SK-N-SH treated with all-trans-retinoic acid at 6 μM for 48 hours (cell line): ENCODE results near the gene RAB2B.
A peak's percentile ranks its signal among the peaks of the same experiment; 100 is the strongest.

Source experiments
- ATAC-seq: fragments of 200-7000 bp; cut with Tn5 transposase; 3 replicates; pipeline ENCODE4 v1.9.1; 2020; ENCODE audit warnings: mild to moderate bottlenecking, moderate library complexity
- ARNTL ChIP-seq: fragments of 450-650 bp; formaldehyde crosslinking; IDR thresholded peaks from 2 replicates; pipeline ENCODE4 v1.5.0; 2020; ENCODE audit warnings: low read depth, mild to moderate bottlenecking, moderate library complexity, borderline replicate concordance
- BACH2 ChIP-seq: fragments of 250-450 bp; sonication (Bioruptor Pico); IDR thresholded peaks from 2 replicates; pipeline ENCODE4 v1.9.0; 2021; ENCODE audit warnings: mild to moderate bottlenecking, borderline replicate concordance
- CSDC2 ChIP-seq: fragments of 250-450 bp; sonication (Bioruptor Pico); IDR thresholded peaks from 2 replicates; pipeline ENCODE4 v1.5.0; 2020; ENCODE audit warnings: mild to moderate bottlenecking, moderate library complexity
- CSRNP3 ChIP-seq: fragments of 250-450 bp; sonication (Bioruptor Pico); IDR thresholded peaks from 2 replicates; pipeline ENCODE4 v1.5.1; 2021; ENCODE audit warnings: mild to moderate bottlenecking, moderate library complexity
- GLIS3 ChIP-seq: fragments of 250-450 bp; sonication (Bioruptor Pico); IDR thresholded peaks from 2 replicates; pipeline ENCODE4 v1.5.0; 2020; ENCODE audit warnings: mild to moderate bottlenecking, moderate library complexity
- ISL1 ChIP-seq: fragments of 250-450 bp; sonication (Bioruptor Pico); IDR thresholded peaks from 2 replicates; pipeline ENCODE4 v2.1.2; 2022; ENCODE audit warnings: mild to moderate bottlenecking, moderate library complexity
- OSR1 ChIP-seq: fragments of 250-450 bp; sonication (Bioruptor Pico); IDR thresholded peaks from 2 replicates; pipeline ENCODE4 v1.8.0; 2022; ENCODE audit warnings: moderate library complexity, mild to moderate bottlenecking, inconsistent platforms
- PATZ1 ChIP-seq: fragments of 250-450 bp; sonication (Bioruptor Pico); IDR thresholded peaks from 2 replicates; pipeline ENCODE4 v1.8.0; 2020; ENCODE audit warnings: mild to moderate bottlenecking, moderate library complexity, borderline replicate concordance
- POU6F1 ChIP-seq: fragments of 250-450 bp; sonication (Bioruptor Pico); IDR thresholded peaks from 2 replicates; pipeline ENCODE4 v1.8.0; 2021; ENCODE audit warnings: low read depth, mild to moderate bottlenecking, moderate library complexity, borderline replicate concordance
- PPARA ChIP-seq: fragments of 250-450 bp; sonication (Bioruptor Pico); IDR thresholded peaks from 2 replicates; pipeline ENCODE4 v1.5.0; 2020; ENCODE audit warnings: mild to moderate bottlenecking, borderline replicate concordance
- RARB ChIP-seq: fragments of 250-450 bp; sonication (Bioruptor Pico); IDR thresholded peaks from 2 replicates; pipeline ENCODE4 v1.8.0; 2021; ENCODE audit warnings: mild to moderate bottlenecking, moderate library complexity
- SNAI2 ChIP-seq: fragments of 250-450 bp; sonication (Bioruptor Pico); IDR thresholded peaks from 2 replicates; pipeline ENCODE4 v1.5.0; 2020; ENCODE audit warnings: mild to moderate bottlenecking, moderate library complexity
- TCF4 ChIP-seq: fragments of 250-450 bp; sonication (Bioruptor Pico); IDR thresholded peaks from 2 replicates; pipeline ENCODE4 v1.8.0; 2021; ENCODE audit warnings: mild to moderate bottlenecking, moderate library complexity, borderline replicate concordance
- TSHZ2 ChIP-seq: fragments of 250-450 bp; sonication (Bioruptor Pico); IDR thresholded peaks from 2 replicates; pipeline ENCODE4 v1.5.0; 2020; ENCODE audit warnings: mild to moderate bottlenecking, moderate library complexity
- ZFP30 ChIP-seq: fragments of 450-650 bp; formaldehyde crosslinking; IDR thresholded peaks from 2 replicates; pipeline ENCODE4 v1.5.0; 2022; ENCODE audit warnings: mild to moderate bottlenecking, moderate library complexity
- ZNF565 ChIP-seq: fragments of 450-650 bp; formaldehyde crosslinking; conservative IDR thresholded peaks from 2 replicates; pipeline ENCODE4 v1.5.0; 2020; ENCODE audit warnings: low read depth, mild to moderate bottlenecking, moderate library complexity
- ZNF70 ChIP-seq: fragments of 450-650 bp; formaldehyde crosslinking; IDR thresholded peaks from 2 replicates; pipeline ENCODE4 v1.5.0; 2020; ENCODE audit warnings: mild to moderate bottlenecking, moderate library complexity
- ZNF8 ChIP-seq: fragments of 450-650 bp; formaldehyde crosslinking; IDR thresholded peaks from 2 replicates; pipeline ENCODE4 v1.5.0; 2020; ENCODE audit warnings: mild to moderate bottlenecking, moderate library complexity

RAB2B gene

GRCh38 chr14:21496453-21496852 is 19.7 kb upstream of the RAB2B start:
- no peak for TF ChIP-seq POU6F1 (CRISPR knock-in tag)
- TF ChIP-seq PATZ1 (CRISPR knock-in tag): no peak
- no peak for TF ChIP-seq ZNF70 (CRISPR knock-in tag)
- ATAC-seq: no peak

- TF ChIP-seq ZNF8 (CRISPR knock-in tag) (no peak), ZNF565 (CRISPR knock-in tag) (no peak), CSDC2 (CRISPR knock-in tag) (no peak), OSR1 (CRISPR knock-in tag) (no peak), ISL1 (CRISPR knock-in tag) (no peak), TCF4 (no peak), ZNF70 (CRISPR knock-in tag) (no peak), PATZ1 (CRISPR knock-in tag) (no peak), SNAI2 (CRISPR knock-in tag) (no peak)
- peak; percentile 21; the same call in 2 of the 3 replicates for ATAC-seq
These were observed 18.4 kb upstream of the RAB2B start for GRCh38 chr14:21494902-21495762.

GRCh38 chr14:21486640-21487087 is 9.9 kb upstream of the RAB2B start:
- TF ChIP-seq ZFP30 (CRISPR knock-in tag): no peak
- TF ChIP-seq CSRNP3 (CRISPR knock-in tag): no peak
- TF ChIP-seq ISL1 (CRISPR knock-in tag): no peak
- no peak for TF ChIP-seq ZNF565 (CRISPR knock-in tag)
- no peak for TF ChIP-seq CSDC2 (CRISPR knock-in tag)
- TF ChIP-seq PPARA (CRISPR knock-in tag): no peak
- no peak for TF ChIP-seq TCF4
- no peak for TF ChIP-seq TSHZ2 (CRISPR knock-in tag)
- no peak for TF ChIP-seq GLIS3 (CRISPR knock-in tag)
- no peak for TF ChIP-seq ZNF8 (CRISPR knock-in tag)
- no peak for TF ChIP-seq RARB (CRISPR knock-in tag)
- no peak for TF ChIP-seq ARNTL
- TF ChIP-seq BACH2 (CRISPR knock-in tag): no peak
- peak; percentile 46 for ATAC-seq
